Left ventricle myocardium inferior (tissue), 1 donor: ENCODE data around the gene MCUB. TPM values are rescaled to one million over a fixed set of nuclear protein-coding genes. Genes with fewer than 3 reads are reported as not detected.

Source experiments
- DNase-seq: peaks from one replicate; pipeline ENCODE4 v3.0.0-alpha.2; 2020
- H3K27ac ChIP-seq: fragments of 200-600 bp; replicated peaks from 2 replicates; pipeline ENCODE4 v1.8.0; 2021
- H3K27me3 ChIP-seq: fragments of 200-600 bp; 2 replicates; pipeline ENCODE4 v1.8.0; 2021; ENCODE audit warnings: low read depth
- H3K36me3 ChIP-seq: fragments of 200-600 bp; 2 replicates; pipeline ENCODE4 v1.8.0; 2021
- H3K4me1 ChIP-seq: fragments of 200-600 bp; 2 replicates; pipeline ENCODE4 v1.8.0; 2021
- H3K4me3 ChIP-seq: fragments of 200-600 bp; 2 replicates; pipeline ENCODE4 v1.8.0; 2021; ENCODE audit warnings: mild to moderate bottlenecking, moderate library complexity
- H3K9me3 ChIP-seq: fragments of 200-600 bp; replicated peaks from 2 replicates; pipeline ENCODE4 v1.8.0; 2021
- CTCF ChIP-seq: fragments of 200-600 bp; IDR thresholded peaks from 2 replicates; pipeline ENCODE4 v1.8.0; 2021; ENCODE audit warnings: antibody characterized with exemption, mild to moderate bottlenecking, borderline replicate concordance
- intact Hi-C: fragments of 100-400 bp; cut with micrococcal nuclease; formaldehyde crosslinking; loops from one replicate; pipeline ENCODE4 v1.11.0; 2022
- total RNA-seq: library from RNA; stranded (reverse); fragmentation: NEBNext Ultra II Directional; extraction: Animal tissue kit (Norgen Biotek cat#: 25700); gene quantifications from one replicate; pipeline ENCODE4 v1.2.1, GENCODE V29; 2021
- donor health status: DM: no; HTN: yes; CAD: no; lungs with severe emphysema.

The MCUB gene
- total RNA-seq, 1 donor from 2014 or later: 3.3 TPM

GRCh38 chr4:109735566-109736365 is 175.7 kb downstream of the MCUB start:
- DNase-seq: no peak
- Histone ChIP-seq H3K9me3 (no peaks in the 10 kb centered on the region), H3K36me3 (no peaks in the 10 kb centered on the region), H3K4me1 (peaks cover under 1% of the 10 kb centered on the region), H3K27ac (no peak overlapping the region), H3K4me3 (no peak overlapping the region), H3K27me3 (no peaks in the 10 kb centered on the region)
- intact Hi-C loops: no loop called here
- no peak for TF ChIP-seq CTCF

Other genes with a start within 250 kb of the MCUB start
- 26.4 TPM for gene SEC24B, start 126.4 kb upstream of the MCUB start, total RNA-seq
- 6.0 TPM for gene CASP6, start 143.2 kb downstream of the MCUB start, total RNA-seq
- gene PLA2G12A, start 169.8 kb downstream of the MCUB start, total RNA-seq: 64.7 TPM
- gene CFI, start 241.8 kb downstream of the MCUB start, total RNA-seq: 6.8 TPM